Motor neuron (in vitro differentiated cells): Measurements from ENCODE around the gene AFAP1. TPM values are rescaled to one million over a fixed set of nuclear protein-coding genes. Genes with fewer than 3 reads are reported as not detected.

Source experiments
- ATAC-seq, 8 experiments: fragments of 200-7000 bp; cut with Tn5 transposase; replicated peaks in 6 of 8; 2 replicates each; pipeline ENCODE4 v1.8.0; 2021; ENCODE audit warnings: mild to moderate bottlenecking in 8 of 8, moderate library complexity in 8 of 8
- H3K27ac ChIP-seq, 2 donors: fragments of 250-450 bp; sonication (Bioruptor Pico); 2 replicates each; pipeline ENCODE4 v1.9.0; 2021; ENCODE audit warnings: antibody characterized with exemption in 2 of 2, mild to moderate bottlenecking in 2 of 2, moderate library complexity in 1 of 2
- H3K4me1 ChIP-seq, 2 donors: fragments of 250-450 bp; sonication (Bioruptor Pico); replicated peaks in 1 of 2; 2 replicates each; pipeline ENCODE4 v1.6.1; 2021; ENCODE audit warnings: antibody characterized with exemption in 2 of 2, mild to moderate bottlenecking in 2 of 2, moderate library complexity in 1 of 2
- H3K4me3 ChIP-seq, 5 donors: fragments of 250-450 bp; sonication (Bioruptor Pico); 2 replicates each; pipeline ENCODE4 v1.9.0; 2021; ENCODE audit warnings: antibody characterized with exemption in 5 of 5, mild to moderate bottlenecking in 5 of 5, moderate library complexity in 4 of 5
- WGBS, 10 experiments: fragments of 450-650 bp; shearing (Covaris generic); methylation state at CpG; one replicate each; pipeline ENCODE4 v1.0.0; 2022; 5-methylcytosine and 5-hydroxymethylcytosine counted together
- in situ Hi-C, 9 experiments: fragments of 400-800 bp; cut with MboI; loops; one replicate each; pipeline ENCODE4 v1.15.0; 2021; ENCODE audit warnings: low sequenced_read_pairs in 9 of 9, low pct_unique_long_range_greater_than_20kb in 2 of 9; ENCODE audit not compliant: unreplicated experiment in 9 of 9
- total RNA-seq, 8 experiments: library from RNA; unstranded; fragments of 300-600 nt; gene quantifications; 2 replicates each; pipeline versions ENCODE4 v1.2.3 to v1.2.4, GENCODE V29; 2022

AFAP1 gene
- total RNA-seq, 8 experiments from 2014 or later: 25.1 to 209 (median 41.4) TPM

DNA sequence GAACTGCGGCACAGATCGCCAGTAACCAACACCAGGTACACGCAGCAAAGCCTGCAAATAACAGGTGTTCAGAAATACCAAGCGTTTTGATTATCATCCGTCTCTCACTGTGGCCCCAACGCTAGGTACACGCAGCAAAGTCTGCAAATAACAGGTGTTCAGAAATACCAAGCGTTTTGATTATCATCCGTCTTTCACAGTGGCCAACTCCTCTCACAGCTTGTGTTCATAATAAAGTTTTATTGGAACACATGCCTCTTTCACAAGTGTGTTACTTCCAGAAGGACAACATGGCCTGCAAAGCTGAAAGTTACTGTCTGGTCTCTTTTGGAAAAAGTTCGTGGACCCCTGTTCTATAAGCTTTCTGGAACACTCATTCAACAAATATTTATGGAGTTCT, 153.1 kb downstream of the AFAP1 start:
- in situ Hi-C loops: no loop called here
- WGBS, 10 experiments: 77 to 97% (median 82%) methylated on average over 1 to 10 of the region's 10 CpGs
- no peak for ATAC-seq

DNA sequence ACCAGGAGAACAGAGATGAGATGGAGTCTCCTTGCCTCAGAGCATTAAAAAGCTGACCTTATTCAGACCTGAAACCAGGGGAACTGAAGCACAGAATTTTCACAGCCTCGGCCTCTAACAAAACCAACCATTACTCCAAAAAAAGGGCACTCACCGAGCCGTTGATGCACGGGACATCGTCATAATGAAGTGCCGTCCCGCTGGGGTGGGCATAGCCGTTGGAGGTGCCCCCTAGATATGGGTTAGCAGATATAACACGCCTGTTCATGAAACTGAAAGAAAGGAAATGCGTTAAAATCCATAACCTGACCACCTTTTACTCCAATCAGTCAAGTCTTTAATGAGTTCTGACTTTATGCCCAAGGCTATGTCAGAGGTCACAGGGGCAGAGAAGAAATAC, 153.6 kb downstream of the AFAP1 start:
- ATAC-seq: no peak
- no peak overlapping the region for H3K27ac ChIP-seq
- 90 to 100% (median 97%) methylated on average over 1 to 9 of the region's 10 CpGs; no CpG with 5 or more reads in 1 of the 10 experiments for WGBS, 10 experiments
- H3K4me1 ChIP-seq: no peaks in the 10 kb centered on the region
- in situ Hi-C loops: no loop called here
- no peak overlapping the region for H3K4me3 ChIP-seq

More for the DNA sequence above, 153.1 kb downstream of the AFAP1 start:
- Histone ChIP-seq H3K4me3 (no peak overlapping the region), H3K4me1 (no peaks in the 10 kb centered on the region), H3K27ac (no peak overlapping the region)

DNA sequence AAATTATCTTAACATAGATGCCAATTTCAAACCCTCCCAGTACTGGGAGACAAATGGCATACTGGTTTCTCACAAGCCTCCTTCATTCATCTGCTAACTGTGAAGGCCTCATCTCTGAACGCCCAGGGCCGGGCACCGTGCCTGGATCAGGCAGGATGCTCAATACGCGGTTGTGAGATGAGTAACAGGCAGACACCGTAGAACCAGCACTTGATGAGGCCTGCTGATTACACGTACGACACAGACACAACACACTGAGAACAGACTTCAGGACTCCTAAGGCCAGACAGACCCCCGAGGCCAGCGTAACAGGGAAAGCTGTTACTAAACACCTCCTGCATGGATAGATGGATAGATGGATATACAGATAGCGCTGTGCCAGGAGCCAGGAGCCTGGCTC, 154.6 kb downstream of the AFAP1 start:
- WGBS, 10 experiments: 85 to 100% (median 95%) methylated on average over 2 to 8 of the region's 11 CpGs; no CpG with 5 or more reads in 2 of the 10 experiments
- Histone ChIP-seq H3K27ac (no peak overlapping the region), H3K4me3 (no peak overlapping the region), H3K4me1 (no peaks in the 10 kb centered on the region)
- in situ Hi-C loops: no loop called here
- no peak for ATAC-seq

- in situ Hi-C loops: no loop called here
- H3K4me3 ChIP-seq: no peak overlapping the region
- ATAC-seq: no peak
Measured at GRCh38 chr4:7784131-7784870, 155.4 kb downstream of the AFAP1 start.

DNA sequence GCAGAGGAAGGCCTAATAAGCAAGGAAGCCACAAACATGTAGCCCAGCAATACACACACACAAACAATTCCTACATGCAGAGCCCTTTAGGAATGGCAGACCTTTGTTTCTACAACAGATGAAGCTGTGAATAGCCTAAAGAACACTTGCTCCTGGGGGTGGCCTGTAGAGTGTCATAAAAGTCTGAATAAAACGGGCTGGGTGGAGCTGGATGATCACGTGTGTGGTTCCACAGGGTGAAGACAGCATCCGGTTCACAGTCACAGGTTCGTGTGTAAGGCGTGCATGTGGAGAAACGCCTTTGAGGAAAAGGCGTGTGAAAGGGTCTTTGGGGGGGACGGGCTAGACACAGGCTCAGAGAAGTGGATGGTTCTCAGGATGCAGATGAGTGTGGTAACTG, 156.1 kb downstream of the AFAP1 start:
- ATAC-seq: peak in 5 of 8 experiments; percentile 21 to 47 (median 30)
- WGBS, 10 experiments: 50 to 100% (median 84%) methylated on average over 1 to 8 of the region's 8 CpGs; no CpG with 5 or more reads in 2 of the 10 experiments
- in situ Hi-C loops: no loop called here
- no peak overlapping the region for H3K4me3 ChIP-seq
- no peak overlapping the region for H3K27ac ChIP-seq
- H3K4me1 ChIP-seq: no peaks in the 10 kb centered on the region

More at GRCh38 chr4:7784131-7784870, 155.4 kb downstream of the AFAP1 start:
- Histone ChIP-seq H3K4me1 (no peaks in the 10 kb centered on the region), H3K27ac (no peak overlapping the region)
- WGBS, 10 experiments: 80 to 100% (median 100%) methylated on average over 1 to 7 of the region's 14 CpGs; no CpG with 5 or more reads in 5 of the 10 experiments

GRCh38 chr4:7782783-7783182, 156.9 kb downstream of the AFAP1 start:
- no peaks in the 10 kb centered on the region for H3K4me1 ChIP-seq
- ATAC-seq: no peak
- H3K4me3 ChIP-seq: no peak overlapping the region
- no peak overlapping the region for H3K27ac ChIP-seq
- 25 to 99% (median 87%) methylated on average over 4 to 8 of the region's 8 CpGs for WGBS, 10 experiments
- in situ Hi-C loops: no loop called here

DNA sequence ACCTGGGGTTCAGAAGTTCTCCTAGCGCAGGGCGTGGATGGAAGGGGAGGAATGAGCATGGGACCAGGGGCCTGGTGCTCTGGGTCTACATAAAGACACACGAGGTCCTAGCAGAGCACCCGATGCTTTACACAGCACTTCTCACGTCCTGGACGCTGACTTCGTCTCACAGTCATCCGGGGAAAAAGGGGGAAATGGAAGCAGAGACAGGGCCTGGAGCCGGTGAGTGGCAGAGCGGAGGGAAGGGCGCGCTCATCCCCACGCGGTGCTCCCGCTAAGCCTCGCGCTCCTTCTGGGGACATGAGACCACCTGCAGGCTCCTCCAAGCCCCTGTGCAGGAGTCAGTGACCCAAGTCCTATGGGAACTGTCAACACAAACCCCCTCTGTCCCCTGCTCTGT, 157.7 kb downstream of the AFAP1 start:
- ATAC-seq: no peak
- Histone ChIP-seq H3K4me1 (no peaks in the 10 kb centered on the region), H3K27ac (no peak overlapping the region), H3K4me3 (no peak overlapping the region)
- in situ Hi-C loops: no loop called here
- 0 to 100% (median 76%) methylated on average over 1 to 14 of the region's 17 CpGs for WGBS, 10 experiments

GRCh38 chr4:7781366-7781765, 158.3 kb downstream of the AFAP1 start:
- Histone ChIP-seq H3K4me3 (no peak overlapping the region), H3K27ac (no peak overlapping the region), H3K4me1 (no peaks in the 10 kb centered on the region)
- ATAC-seq: no peak
- in situ Hi-C loops: no loop called here
- WGBS, 10 experiments: 13 to 100% (median 76%) methylated on average over 1 to 9 of the region's 13 CpGs; no CpG with 5 or more reads in 1 of the 10 experiments

GRCh38 chr4:7780751-7781348, 158.8 kb downstream of the AFAP1 start:
- 0 to 100% (median 90%) methylated on average over 1 to 5 of the region's 5 CpGs for WGBS, 10 experiments
- ATAC-seq: no peak
- no peaks in the 10 kb centered on the region for H3K4me1 ChIP-seq
- H3K4me3 ChIP-seq: no peak overlapping the region
- no peak overlapping the region for H3K27ac ChIP-seq
- in situ Hi-C loops: no loop called here

- peak in 2 of 8 experiments; percentile 70 to 75 for ATAC-seq
- Histone ChIP-seq H3K4me1 (peaks cover 4 to 5% of the 10 kb centered on the region in 2 donors), H3K4me3 (no peak overlapping the region), H3K27ac (no peak overlapping the region)
- 17 to 100% (median 53%) methylated on average over 2 to 5 of the region's 5 CpGs; no CpG with 5 or more reads in 3 of the 10 experiments for WGBS, 10 experiments
- in situ Hi-C loops: no loop called here
Measured at GRCh38 chr4:7779432-7779768, 160.3 kb downstream of the AFAP1 start.

DNA sequence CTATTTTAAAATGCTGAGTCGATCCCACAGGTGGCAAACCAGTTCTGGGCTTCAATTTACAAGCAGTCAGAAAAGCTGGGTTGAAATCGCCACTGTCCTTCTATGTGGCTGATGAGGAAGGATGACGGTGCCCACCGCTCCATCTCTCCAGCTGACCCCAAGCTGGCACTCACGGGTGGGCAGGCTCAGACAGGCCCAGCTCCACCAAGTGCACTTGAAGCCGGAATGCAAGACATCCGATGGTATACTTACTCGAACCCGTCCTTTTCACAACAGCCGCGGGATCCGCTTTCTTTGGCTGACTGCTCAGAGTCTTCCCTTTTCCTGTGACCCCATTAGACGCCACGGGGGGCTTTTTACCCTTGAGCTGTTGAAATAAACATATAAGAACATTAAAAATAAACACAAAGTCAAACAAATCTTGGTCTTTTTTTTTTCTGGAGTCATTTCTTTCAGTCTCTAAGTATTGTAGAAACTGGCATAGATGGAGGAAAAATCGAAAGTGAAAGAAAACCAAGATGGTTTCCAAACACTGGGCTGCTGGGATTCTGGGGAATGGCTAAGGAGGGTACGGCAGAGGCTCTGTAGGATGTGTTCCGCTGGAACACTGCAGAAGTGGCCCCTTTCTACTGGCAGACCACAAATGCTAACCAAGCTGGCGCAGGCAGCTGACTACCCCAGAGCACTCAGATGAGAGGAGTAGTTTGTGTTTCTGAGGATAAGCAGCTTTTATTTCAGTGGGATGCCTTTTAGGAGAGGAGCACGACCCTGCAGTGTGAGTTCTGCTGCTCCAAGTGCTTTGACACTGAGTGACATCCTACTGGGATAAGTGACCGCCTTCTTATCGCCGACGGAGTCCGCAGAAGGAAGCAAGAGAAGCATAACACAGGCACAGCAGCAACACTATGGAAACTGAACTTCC, 160.9 kb downstream of the AFAP1 start:
- Histone ChIP-seq H3K4me1 (peaks cover 4 to 5% of the 10 kb centered on the region in 2 donors), H3K27ac (no peak overlapping the region), H3K4me3 (no peak overlapping the region)
- WGBS, 10 experiments: 50 to 96% (median 82%) methylated on average over 2 to 14 of the region's 24 CpGs
- in situ Hi-C loops: no loop called here
- ATAC-seq: no peak

GRCh38 chr4:7777871-7778509, 161.7 kb downstream of the AFAP1 start:
- Histone ChIP-seq H3K4me3 (no peak overlapping the region), H3K27ac (no peak overlapping the region), H3K4me1 (peaks cover 4 to 5% of the 10 kb centered on the region in 2 donors)
- 80 to 100% (median 95%) methylated on average over 1 to 8 of the region's 10 CpGs; no CpG with 5 or more reads in 3 of the 10 experiments for WGBS, 10 experiments
- in situ Hi-C loops: no loop called here
- ATAC-seq: no peak
